GM12892 (cell line): ENCODE data around the gene DHPS.
A peak's percentile ranks its signal among the peaks of the same experiment; 100 is the strongest.

ENCODE experiments used
- POLR2A ChIP-seq: IDR thresholded peaks from 2 replicates; pipeline ENCODE4 v1.6.1; 2011; ENCODE audit warnings: low read depth, low read length, control low read depth
- POLR2AphosphoS5 ChIP-seq: IDR thresholded peaks from 2 replicates; pipeline ENCODE4 v1.6.1; 2011; ENCODE audit warnings: low read depth, low read length, control low read depth
- TAF1 ChIP-seq: IDR thresholded peaks from 2 replicates; pipeline ENCODE4 v1.6.1; 2011; ENCODE audit warnings: low read depth, mild to moderate bottlenecking, control low read depth, low read length, borderline replicate concordance

GRCh38 chr19:12722566-12723380 is 41.1 kb upstream of the DHPS start:
- TF ChIP-seq TAF1 (peak; percentile 58; the same call in 1 of the 2 replicates), POLR2A (peak; percentile 49; the same call in 1 of the 2 replicates), POLR2AphosphoS5 (peak; percentile 54)
